Pancreas (tissue), 10 donors: ENCODE measurements around the gene SCPEP1. TPM values are rescaled to one million over a fixed set of nuclear protein-coding genes. Genes with fewer than 3 reads are reported as not detected.
"Not testable (repeated sequence)": the region's sequence is repeated elsewhere in the genome, so short reads cannot be mapped to it uniquely, and the experiment has no call there.

Experiments used
- ATAC-seq, 4 donors: fragments of 200-7000 bp; cut with Tn5 transposase; one replicate each; pipeline versions ENCODE4 v1.8.0 to v1.9.1; 2020; ENCODE audit warnings: mild to moderate bottlenecking in 4 of 4, moderate library complexity in 4 of 4
- DNase-seq, 6 donors: peaks; one replicate each; pipeline ENCODE4 v3.0.0-alpha.2; 2020
- FAIRE-seq: peaks from 2 replicates; lab custom pipeline; 2012; peaks lifted over from hg19 to GRCh38; lab: Jason Lieb, UNC
- H3K27ac ChIP-seq, 4 donors: fragments of 200-600 bp; sonication (generic); 1 replicate in 3 of 4; 2 replicates in 1 of 4; pipeline versions ENCODE4 v1.5.0 to v1.8.0; 2020
- H3K27me3 ChIP-seq, 4 donors: fragments of 200-600 bp; one replicate each; pipeline ENCODE4 v1.8.0; 2021
- H3K36me3 ChIP-seq, 3 donors: fragments of 200-600 bp; sonication (generic) in 1 of 3; one replicate each; pipeline versions ENCODE4 v1.5.0 to v1.8.0; 2020 to 2021
- H3K4me1 ChIP-seq, 3 donors: fragments of 200-600 bp; one replicate each; pipeline ENCODE4 v1.8.0; 2021
- H3K4me3 ChIP-seq, 4 donors: fragments of 200-600 bp; sonication (generic) in 2 of 4; one replicate each; pipeline versions ENCODE4 v1.5.0 to v1.8.0; 2020 to 2021
- H3K9me3 ChIP-seq, 4 donors: fragments of 200-600 bp; one replicate each; pipeline ENCODE4 v1.8.0; 2021
- CTCF ChIP-seq, 4 donors: fragments of 200-600 bp; sonication (generic) in 3 of 4; IDR thresholded peaks; one replicate each; pipeline versions ENCODE4 v1.5.0 to v1.8.0; 2021; ENCODE audit warnings: antibody characterized with exemption in 4 of 4
- WGBS, 2 donors: extraction: QIAGEN DNeasy Blood & Tissue Kit; methylation state at CpG; one replicate each; pipeline ENCODE4 v1.1.7; 2013; 5-methylcytosine and 5-hydroxymethylcytosine counted together
- intact Hi-C, 3 donors: fragments of 100-400 bp; cut with DNase I; formaldehyde crosslinking; loops; one replicate each; pipeline versions ENCODE4 v1.11.1 to v1.14.2; 2022
- polyA plus RNA-seq, 2 donors: library from polyadenylated mRNA; stranded (reverse); fragments of 200-250 nt; gene quantifications; one replicate each; pipeline ENCODE4 v1.2.3, GENCODE V29; 2013
- total RNA-seq, 6 donors: library from RNA; stranded (reverse); fragmentation: NEBNext Ultra II Directional in 4 of 6; extraction: Animal tissue kit (Norgen Biotek cat#: 25700) in 4 of 6; gene quantifications; one replicate each; pipeline versions ENCODE4 v1.2.1 to v1.2.4, GENCODE V29; 2021 to 2023
- donor health status: healthy with polysubstance abuse.
- donor health status: DM: no; HTN: no; CAD: no; lungs with moderate emphysema.
- donor health status: DM: no; HTN: no; CAD: no.
- donor health status: control.
- donor health status: control.
- donor health status: Bipolar disorder and iron deficiency.
- donor health status: DM: yes; HTN: yes; CAD: no.
- donor health status: DM: no; HTN: no; CAD: no.
- donor health status: DM: no; HTN: no; CAD: no.
- donor health status: DM: yes; HTN: yes; CAD: no.

Gene SCPEP1
- total and polyA plus RNA-seq, 8 donors: 6.6 to 37.2 (median 16.3) TPM

GRCh38 chr17:56936697-56937322, 41.1 kb upstream of the SCPEP1 start:
- no peak overlapping the region for H3K27ac ChIP-seq
- intact Hi-C loops: loop anchor here in 2 of 3 donors (5.0 to 10.0 kb wide), 2 partner anchors 122 to 125 kb away; no protein-coding TSS in a partner anchor

GRCh38 chr17:56937687-56938086, 40.2 kb upstream of the SCPEP1 start:
- 27 to 34% methylated on average over 2 of the region's 2 CpGs for WGBS, 2 donors
- Histone ChIP-seq H3K9me3 (no peaks in the 10 kb centered on the region), H3K4me3 (no peak overlapping the region), H3K27me3 (no peaks in the 10 kb centered on the region), H3K36me3 (peaks cover 0 to 10% (median 5%) of the 10 kb centered on the region in 3 donors), H3K4me1 (no peaks in the 10 kb centered on the region), H3K27ac (no peak overlapping the region)
- DNase-seq (no peak), ATAC-seq (no peak), FAIRE-seq (no peak)
- TF ChIP-seq CTCF (IDR thresholded peaks at IDR 0.05): no peak
- intact Hi-C loops: loop anchor here in 2 of 3 donors (5.0 to 10.0 kb wide), 2 partner anchors 123 to 125 kb away; no protein-coding TSS in a partner anchor

More at GRCh38 chr17:56936697-56937322, 41.1 kb upstream of the SCPEP1 start:
- no peak overlapping the region for H3K4me3 ChIP-seq
- H3K9me3 ChIP-seq: no peaks in the 10 kb centered on the region
- H3K36me3 ChIP-seq: peaks cover 0 to 10% (median 5%) of the 10 kb centered on the region in 3 donors
- no peak for ATAC-seq
- H3K4me1 ChIP-seq: no peaks in the 10 kb centered on the region
- no peak for TF ChIP-seq CTCF (IDR thresholded peaks at IDR 0.05)
- 83 to 89% methylated on average over 6 of the region's 6 CpGs for WGBS, 2 donors
- DNase-seq: no peak
- H3K27me3 ChIP-seq: no peaks in the 10 kb centered on the region
- FAIRE-seq: no peak

- not testable (repeated sequence) for H3K27me3 ChIP-seq, FAIRE-seq, ATAC-seq, H3K4me3 ChIP-seq, H3K27ac ChIP-seq, H3K4me1 ChIP-seq, DNase-seq, H3K9me3 ChIP-seq
- intact Hi-C loops: loop anchor here in 2 of 3 donors (5.0 to 10.0 kb wide), 2 partner anchors 123 to 126 kb away; no protein-coding TSS in a partner anchor
- H3K36me3 ChIP-seq: peaks cover 0 to 14% (median 5%) of the 10 kb centered on the region in 3 donors
- 74 to 81% methylated on average over 5 of the region's 5 CpGs for WGBS, 2 donors
Measured at GRCh38 chr17:56938206-56938605, 39.7 kb upstream of the SCPEP1 start.

GRCh38 chr17:56939869-56940484, 38.0 kb upstream of the SCPEP1 start:
- Histone ChIP-seq H3K27me3 (no peaks in the 10 kb centered on the region), H3K4me3 (no peak overlapping the region), H3K36me3 (peaks cover 0 to 30% (median 4%) of the 10 kb centered on the region in 3 donors), H3K27ac (no peak overlapping the region), H3K9me3 (no peaks in the 10 kb centered on the region), H3K4me1 (no peaks in the 10 kb centered on the region)
- no peak for FAIRE-seq
- DNase-seq: no peak
- intact Hi-C loops: loop anchor here in 2 of 3 donors (5.0 to 10.0 kb wide), 2 partner anchors 125 to 128 kb away; no protein-coding TSS in a partner anchor
- peak; percentile 50 to 90 (median 86) for ATAC-seq
- TF ChIP-seq CTCF (IDR thresholded peaks at IDR 0.05): peak; percentile 44 to 51 (median 48)
- WGBS, 2 donors: 39 to 40% methylated on average over 11 of the region's 11 CpGs

- Histone ChIP-seq H3K4me3 (no peak overlapping the region), H3K9me3 (no peaks in the 10 kb centered on the region), H3K4me1 (no peaks in the 10 kb centered on the region), H3K36me3 (peaks cover 0 to 43% (median 4%) of the 10 kb centered on the region in 3 donors), H3K27ac (no peak overlapping the region), H3K27me3 (no peaks in the 10 kb centered on the region)
- 93% methylated on average over 10 of the region's 10 CpGs for WGBS, 2 donors
- FAIRE-seq: no peak
- TF ChIP-seq CTCF (IDR thresholded peaks at IDR 0.05): no peak
- no peak for ATAC-seq
- DNase-seq: no peak
- intact Hi-C loops: no loop called here
Measured at GRCh38 chr17:56943505-56944125, 34.3 kb upstream of the SCPEP1 start.
